Panc1 (cell line): ENCODE results near the gene PARP15. TPM values are rescaled to one million over a fixed set of nuclear protein-coding genes. Genes with fewer than 3 reads are reported as not detected.

ENCODE experiments used
- ATAC-seq: fragments of 200-7000 bp; cut with Tn5 transposase; 2 replicates; pipeline ENCODE4 v1.9.1; 2020; ENCODE audit warnings: mild to moderate bottlenecking, moderate library complexity
- BruUV-seq: library from RNA; stranded (reverse); fragments of 400-500 nt; replicated peaks from 2 replicates; lab custom pipeline; 2021; lab: Mats Ljungman, UMichigan
- CTCF ChIA-PET: fragments of 300-600 bp; sonication (Branson Sonifier 250); formaldehyde crosslinking; loops from one replicate; lab custom pipeline; 2022; ENCODE audit warnings: antibody characterized with exemption; lab: Charles Lee
- POLR2A ChIA-PET: fragments of 300-600 bp; sonication (Branson Sonifier 250); formaldehyde crosslinking; loops from one replicate; lab custom pipeline; 2022; ENCODE audit warnings: antibody characterized with exemption; lab: Charles Lee
- DNase-seq: peaks from one replicate; pipeline ENCODE4 v3.0.0-alpha.2; 2010; ENCODE audit warnings: low read depth, low spot score
- H3K27ac ChIP-seq: 2 replicates; pipeline ENCODE4 v1.5.1; 2011; ENCODE audit warnings: mild to moderate bottlenecking, low read length, inconsistent platforms
- H3K27me3 ChIP-seq: fragments of 200-500 bp; sonication (Bioruptor generic); 2 replicates; pipeline ENCODE4 v1.6.0; 2014; ENCODE audit warnings: low read length, inconsistent platforms; ENCODE audit not compliant: control insufficient read depth, insufficient read depth
- H3K36me3 ChIP-seq: fragments of 200-500 bp; sonication (Bioruptor generic); 2 replicates; pipeline ENCODE4 v1.5.1; 2014; ENCODE audit warnings: inconsistent platforms, mild to moderate bottlenecking, low read length, moderate library complexity; ENCODE audit not compliant: control insufficient read depth, insufficient read depth
- H3K4me1 ChIP-seq: 2 replicates; pipeline ENCODE4 v1.5.1; 2011; ENCODE audit warnings: inconsistent platforms, mild to moderate bottlenecking, low read length, moderate library complexity; ENCODE audit not compliant: control insufficient read depth, insufficient read depth
- H3K4me3 ChIP-seq, 2 experiments: 2 replicates each; pipeline ENCODE4 v1.5.1; 2011 to 2012; ENCODE audit warnings: low read depth in 2 of 2, low read length in 2 of 2, mild to moderate bottlenecking in 2 of 2, inconsistent platforms in 1 of 2, moderate library complexity in 1 of 2
- H3K9me3 ChIP-seq: fragments of 200-500 bp; sonication (Bioruptor generic); 2 replicates; pipeline ENCODE4 v1.5.1; 2014; ENCODE audit warnings: low read depth, mild to moderate bottlenecking, inconsistent platforms, low read length, moderate library complexity; ENCODE audit not compliant: control insufficient read depth, insufficient read depth
- POLR2AphosphoS5 ChIP-seq: IDR thresholded peaks from 2 replicates; pipeline ENCODE4 v1.6.1; 2012; ENCODE audit warnings: mild to moderate bottlenecking, low read depth, low read length, moderate library complexity
- REST ChIP-seq, 2 experiments: IDR thresholded peaks; 2 replicates each; pipeline ENCODE4 v1.6.1; 2011 to 2012; ENCODE audit warnings: low read depth in 2 of 2, control low read depth in 1 of 2, low read length in 1 of 2, mild to moderate bottlenecking in 1 of 2, moderate library complexity in 1 of 2; ENCODE audit not compliant: insufficient read depth in 1 of 2
- SIN3A ChIP-seq: IDR thresholded peaks from 2 replicates; pipeline ENCODE4 v1.6.1; 2012; ENCODE audit warnings: low read depth, mild to moderate bottlenecking, low read length, moderate library complexity, borderline replicate concordance; ENCODE audit not compliant: insufficient read depth
- TCF7L2 ChIP-seq: IDR thresholded peaks from 2 replicates; pipeline ENCODE4 v1.6.1; 2011; ENCODE audit warnings: mild to moderate bottlenecking, low read depth, low read length, inconsistent platforms
- in situ Hi-C: cut with HindIII; loops from 2 replicates; pipeline ENCODE4 v1.10.0; 2016; ENCODE audit warnings: low sequenced_read_pairs, low pct_unique_long_range_greater_than_20kb
- intact Hi-C: fragments of 100-400 bp; cut with micrococcal nuclease; formaldehyde crosslinking; loops from one replicate; pipeline ENCODE4 v1.10.0; 2022; ENCODE audit not compliant: unreplicated experiment
- total RNA-seq: library from RNA; stranded (reverse); gene quantifications from one replicate; pipeline ENCODE4 v1.2.1, GENCODE V29; 2021; ENCODE audit not compliant: unreplicated experiment
- TF ChIP-seq, protein P1 (sequence below): fragments of 450-650 bp; IDR thresholded peaks from 2 replicates; pipeline ENCODE4 v1.5.1; 2017; ENCODE audit warnings: mild to moderate bottlenecking

PARP15 gene
- total RNA-seq, 1 experiment from 2014 or later: 0.21 TPM

DNA sequence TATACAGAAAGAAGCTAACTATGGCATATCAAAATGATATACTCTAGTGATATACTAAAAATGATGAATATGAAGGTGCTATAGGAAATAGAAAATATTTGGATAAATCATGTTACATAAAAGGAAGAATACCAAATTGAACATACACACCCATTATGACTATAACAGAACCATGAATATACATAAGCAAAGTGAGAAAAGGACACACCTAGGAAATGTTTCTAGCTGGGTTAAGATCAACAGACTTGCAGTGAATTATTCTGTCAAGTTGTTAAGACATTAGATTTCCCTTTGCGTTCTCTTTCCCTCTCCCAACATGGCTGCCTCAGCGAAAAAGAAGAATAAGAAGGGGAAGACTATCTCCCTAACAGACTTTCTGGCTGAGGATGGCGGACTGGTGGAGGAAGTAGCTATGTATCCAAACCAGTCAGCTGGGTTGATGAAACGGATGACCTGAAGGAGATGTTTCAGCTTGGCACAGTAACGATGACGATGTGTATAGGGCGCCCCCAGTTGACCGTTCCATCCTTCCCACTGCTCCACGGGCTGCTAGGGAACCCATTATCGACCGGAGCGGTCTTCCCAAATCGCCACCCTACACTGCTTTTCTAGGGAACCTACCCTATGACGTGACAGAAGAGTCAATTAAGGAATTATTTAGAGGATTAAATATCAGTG, 83.0 kb downstream of the PARP15 start:
- in situ Hi-C loops (no loop called here), intact Hi-C loops (no loop called here)

GRCh38 chr3:122661633-122662032, 84.2 kb downstream of the PARP15 start:
- Histone ChIP-seq H3K4me3 (no peak overlapping the region), H3K4me1 (no peaks in the 10 kb centered on the region), H3K27me3 (no peaks in the 10 kb centered on the region), H3K36me3 (no peaks in the 10 kb centered on the region), H3K9me3 (no peaks in the 10 kb centered on the region), H3K27ac (no peak overlapping the region)
- no peak for DNase-seq
- ChIA-PET CTCF (no interaction called here), POLR2A (no interaction called here)
- in situ Hi-C loops: no loop called here
- TF ChIP-seq SIN3A: no peak
- TF ChIP-seq REST (IDR thresholded peaks at IDR 0.05; ENCODE audit: insufficient read depth in 1 of 2, low read depth in 2 of 2, low read length in 1 of 2): no peak
- TF ChIP-seq POLR2AphosphoS5: no peak
- TF ChIP-seq, protein P1, sequence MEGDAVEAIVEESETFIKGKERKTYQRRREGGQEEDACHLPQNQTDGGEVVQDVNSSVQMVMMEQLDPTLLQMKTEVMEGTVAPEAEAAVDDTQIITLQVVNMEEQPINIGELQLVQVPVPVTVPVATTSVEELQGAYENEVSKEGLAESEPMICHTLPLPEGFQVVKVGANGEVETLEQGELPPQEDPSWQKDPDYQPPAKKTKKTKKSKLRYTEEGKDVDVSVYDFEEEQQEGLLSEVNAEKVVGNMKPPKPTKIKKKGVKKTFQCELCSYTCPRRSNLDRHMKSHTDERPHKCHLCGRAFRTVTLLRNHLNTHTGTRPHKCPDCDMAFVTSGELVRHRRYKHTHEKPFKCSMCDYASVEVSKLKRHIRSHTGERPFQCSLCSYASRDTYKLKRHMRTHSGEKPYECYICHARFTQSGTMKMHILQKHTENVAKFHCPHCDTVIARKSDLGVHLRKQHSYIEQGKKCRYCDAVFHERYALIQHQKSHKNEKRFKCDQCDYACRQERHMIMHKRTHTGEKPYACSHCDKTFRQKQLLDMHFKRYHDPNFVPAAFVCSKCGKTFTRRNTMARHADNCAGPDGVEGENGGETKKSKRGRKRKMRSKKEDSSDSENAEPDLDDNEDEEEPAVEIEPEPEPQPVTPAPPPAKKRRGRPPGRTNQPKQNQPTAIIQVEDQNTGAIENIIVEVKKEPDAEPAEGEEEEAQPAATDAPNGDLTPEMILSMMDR: no peak
- TF ChIP-seq TCF7L2: no peak
- ATAC-seq: no peak
- BruUV-seq: no TSS peak
- intact Hi-C loops: no loop called here

More for the DNA sequence above, 83.0 kb downstream of the PARP15 start:
- BruUV-seq: no TSS peak
- H3K27ac ChIP-seq: no peak overlapping the region
- TF ChIP-seq SIN3A (no peak), POLR2AphosphoS5 (no peak), REST (IDR thresholded peaks at IDR 0.05; ENCODE audit: insufficient read depth in 1 of 2, low read depth in 2 of 2, low read length in 1 of 2) (no peak), TCF7L2 (no peak)
- TF ChIP-seq, protein P1: peak; percentile 2; the same call in 1 of the 2 replicates
- ATAC-seq (no peak), DNase-seq (no peak)
- no peaks in the 10 kb centered on the region for H3K9me3 ChIP-seq
- CTCF ChIA-PET: interaction anchor here (0.6 kb wide), 1 partner anchor 916 kb away, joined by 6 read pairs; no protein-coding TSS in a partner anchor
- H3K27me3 ChIP-seq: no peaks in the 10 kb centered on the region
- POLR2A ChIA-PET: no interaction called here
- no peaks in the 10 kb centered on the region for H3K4me1 ChIP-seq
- H3K36me3 ChIP-seq: no peaks in the 10 kb centered on the region
- no peak overlapping the region for H3K4me3 ChIP-seq
